ACC112 (cell line): ENCODE data around the gene UBE2S.
A peak's percentile ranks its signal among the peaks of the same experiment; 100 is the strongest.
"Not testable (repeated sequence)": the region's sequence is repeated elsewhere in the genome, so short reads cannot be mapped to it uniquely, and the experiment has no call there.

Experiments used
- H2AFZ ChIP-seq: fragments of 200-600 bp; sonication (generic); one replicate; pipeline ENCODE4 v1.6.0; 2017; ENCODE audit warnings: antibody characterized with exemption, low read length; ENCODE audit not compliant: unreplicated experiment
- H3K27ac ChIP-seq: fragments of 200-600 bp; sonication (generic); 2 replicates; pipeline ENCODE4 v1.5.1; 2014; ENCODE audit warnings: low read depth, mild to moderate bottlenecking, antibody characterized with exemption, low read length, moderate library complexity
- H3K27me3 ChIP-seq: fragments of 200-600 bp; sonication (generic); 2 replicates; pipeline ENCODE4 v1.6.1; 2014; ENCODE audit warnings: mild to moderate bottlenecking, antibody characterized with exemption, low read length, moderate library complexity, mixed read lengths; ENCODE audit not compliant: insufficient read depth
- H3K36me3 ChIP-seq: fragments of 200-600 bp; sonication (generic); 2 replicates; pipeline ENCODE4 v1.6.1; 2016; ENCODE audit warnings: mild to moderate bottlenecking, antibody characterized with exemption, low read length, moderate library complexity, mixed read lengths; ENCODE audit not compliant: insufficient read depth
- H3K4me1 ChIP-seq: fragments of 200-600 bp; sonication (generic); one replicate; pipeline ENCODE4 v1.6.1; 2016; ENCODE audit warnings: low read length, mixed read lengths; ENCODE audit not compliant: insufficient read depth, unreplicated experiment, control insufficient read depth
- H3K4me3 ChIP-seq: fragments of 200-600 bp; sonication (generic); 2 replicates; pipeline ENCODE4 v1.5.1; 2014; ENCODE audit warnings: mild to moderate bottlenecking, low read depth, low read length
- H3K79me2 ChIP-seq: fragments of 200-600 bp; sonication (generic); one replicate; pipeline ENCODE4 v1.6.0; 2016; ENCODE audit warnings: low read length; ENCODE audit not compliant: control insufficient read depth, unreplicated experiment, insufficient read depth

Gene UBE2S

GRCh38 chr19:55406091-55406825, 1.3 kb downstream of the UBE2S start:
- peak overlapping the region; percentile 84 for H3K4me3 ChIP-seq
- H3K27ac ChIP-seq = peak overlapping the region; percentile 7; the same call in 1 of the 2 replicates
- peaks cover 46% of the 10 kb centered on the region for H3K79me2 ChIP-seq
- no peak overlapping the region for H2AFZ ChIP-seq
- peaks cover 8% of the 10 kb centered on the region; the same call in 1 of the 2 replicates for H3K36me3 ChIP-seq
- H3K27me3 ChIP-seq = no peaks in the 10 kb centered on the region
- H3K4me1 ChIP-seq = peaks cover 17% of the 10 kb centered on the region

- H3K27ac ChIP-seq = no peak overlapping the region
- H3K4me3 ChIP-seq = peak overlapping the region; percentile 84
- peaks cover 17% of the 10 kb centered on the region for H3K4me1 ChIP-seq
- no peak overlapping the region for H2AFZ ChIP-seq
- no peaks in the 10 kb centered on the region for H3K27me3 ChIP-seq
- H3K36me3 ChIP-seq = peaks cover 8% of the 10 kb centered on the region; the same call in 1 of the 2 replicates
- H3K79me2 ChIP-seq = peaks cover 46% of the 10 kb centered on the region
These were observed 1.9 kb downstream of the UBE2S start for GRCh38 chr19:55405638-55406037.

DNA sequence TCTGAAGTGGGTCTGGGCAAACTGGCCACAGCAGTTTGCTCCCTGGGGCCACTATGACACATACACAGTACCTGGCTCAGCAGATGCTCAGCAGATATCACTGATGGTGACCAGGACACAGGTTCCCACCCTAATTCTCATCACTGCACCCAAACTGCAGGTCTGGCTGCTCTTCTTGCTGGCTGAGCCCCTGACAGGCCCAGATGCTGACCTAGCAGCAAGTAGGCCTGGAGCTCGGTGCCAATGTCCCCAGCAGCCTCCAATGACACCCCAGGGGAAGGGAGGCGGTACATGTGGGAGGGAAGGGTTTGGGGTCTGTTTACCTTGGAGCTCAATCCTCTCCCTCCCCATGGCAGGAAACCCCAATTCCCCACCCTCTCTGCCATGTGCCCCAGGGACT, 5.1 kb downstream of the UBE2S start:
- Histone ChIP-seq H3K36me3 (peaks cover 8% of the 10 kb centered on the region; the same call in 1 of the 2 replicates), H2AFZ (no peak overlapping the region), H3K27me3 (no peaks in the 10 kb centered on the region), H3K27ac (no peak overlapping the region), H3K4me3 (no peak overlapping the region), H3K4me1 (peaks cover 12% of the 10 kb centered on the region), H3K79me2 (peaks cover 43% of the 10 kb centered on the region)

GRCh38 chr19:55401390-55401789, 6.2 kb downstream of the UBE2S start:
- Histone ChIP-seq H3K4me1 (peaks cover 11% of the 10 kb centered on the region), H3K79me2 (peaks cover 32% of the 10 kb centered on the region)
- H3K27me3 ChIP-seq, H3K4me3 ChIP-seq, H2AFZ ChIP-seq, H3K27ac ChIP-seq, H3K36me3 ChIP-seq: not testable (repeated sequence)

DNA sequence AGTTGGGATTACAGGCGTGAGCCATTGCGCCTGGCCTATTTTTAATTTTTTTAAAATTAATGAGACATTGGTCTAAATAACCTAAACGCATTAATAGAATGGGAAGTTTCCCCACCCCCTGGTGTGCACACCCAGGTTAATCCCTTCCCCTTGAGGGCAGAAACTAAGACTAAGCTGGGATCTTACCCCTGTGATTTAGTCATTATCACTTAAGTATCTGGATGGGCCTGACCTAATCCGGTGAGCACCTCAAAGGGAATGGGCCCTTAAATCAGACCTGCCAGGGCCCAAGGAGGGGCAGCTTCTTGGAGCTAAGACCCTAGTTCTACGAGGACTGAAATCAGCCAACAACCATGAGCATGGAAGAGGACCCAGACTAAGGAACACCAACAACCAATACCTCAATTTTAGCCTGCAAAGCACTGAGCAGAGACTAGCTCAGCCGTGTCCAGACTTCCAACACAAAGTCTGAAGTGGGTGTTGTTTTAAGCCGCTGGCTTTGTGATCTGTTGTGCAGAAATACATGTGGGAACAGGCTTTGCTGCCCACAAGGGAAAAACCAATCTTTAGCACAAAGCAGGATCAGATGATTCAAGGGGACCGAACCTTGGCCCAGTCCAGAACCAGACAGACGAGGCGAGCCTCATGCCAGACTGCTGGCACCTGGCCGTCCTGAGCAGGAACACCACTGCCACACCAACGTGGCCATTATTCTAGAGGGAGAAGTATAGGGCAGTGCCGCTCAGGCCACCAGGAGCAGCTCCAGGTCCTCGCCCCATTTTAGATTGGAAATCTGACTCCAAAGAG, 7.1 kb downstream of the UBE2S start:
- Histone ChIP-seq H3K27me3 (no peaks in the 10 kb centered on the region), H3K4me3 (no peak overlapping the region), H3K4me1 (peaks cover 2% of the 10 kb centered on the region), H3K79me2 (peaks cover 23% of the 10 kb centered on the region), H3K36me3 (peaks cover 2% of the 10 kb centered on the region; the same call in 1 of the 2 replicates), H2AFZ (no peak overlapping the region), H3K27ac (no peak overlapping the region)

- Histone ChIP-seq H2AFZ (no peak overlapping the region), H3K79me2 (peaks cover 10% of the 10 kb centered on the region), H3K27ac (no peak overlapping the region), H3K27me3 (no peaks in the 10 kb centered on the region), H3K4me1 (no peaks in the 10 kb centered on the region), H3K4me3 (no peak overlapping the region), H3K36me3 (peaks cover 2% of the 10 kb centered on the region; the same call in 1 of the 2 replicates)
These were observed 9.2 kb downstream of the UBE2S start for GRCh38 chr19:55398200-55398925.

GRCh38 chr19:55392820-55393761, 14.5 kb downstream of the UBE2S start:
- H3K4me3 ChIP-seq = no peak overlapping the region
- H3K4me1 ChIP-seq = peaks cover 4% of the 10 kb centered on the region
- peaks cover 18% of the 10 kb centered on the region; the same call in 1 of the 2 replicates for H3K36me3 ChIP-seq
- no peak overlapping the region for H3K27ac ChIP-seq
- no peaks in the 10 kb centered on the region for H3K27me3 ChIP-seq
- H3K79me2 ChIP-seq = peaks cover 22% of the 10 kb centered on the region
- H2AFZ ChIP-seq = no peak overlapping the region

GRCh38 chr19:55391702-55392615, 15.6 kb downstream of the UBE2S start:
- Histone ChIP-seq H3K4me3 (no peak overlapping the region), H3K79me2 (peaks cover 33% of the 10 kb centered on the region), H2AFZ (no peak overlapping the region), H3K27me3 (no peaks in the 10 kb centered on the region), H3K36me3 (peaks cover 24% of the 10 kb centered on the region; the same call in 1 of the 2 replicates), H3K27ac (no peak overlapping the region), H3K4me1 (peaks cover 14% of the 10 kb centered on the region)

- peaks cover 40% of the 10 kb centered on the region for H3K79me2 ChIP-seq
- H3K4me3 ChIP-seq = no peak overlapping the region
- no peak overlapping the region for H2AFZ ChIP-seq
- H3K4me1 ChIP-seq = peaks cover 14% of the 10 kb centered on the region
- H3K27ac ChIP-seq = no peak overlapping the region
- H3K36me3 ChIP-seq = peaks cover 27% of the 10 kb centered on the region; the same call in 1 of the 2 replicates
- H3K27me3 ChIP-seq = no peaks in the 10 kb centered on the region
These were observed 16.4 kb downstream of the UBE2S start for GRCh38 chr19:55391191-55391670.
